ENCODE measurements around the gene RPGRIP1. TPM values are rescaled to one million over a fixed set of nuclear protein-coding genes. Genes with fewer than 3 reads are reported as not detected.
"Not testable (repeated sequence)": the region's sequence is repeated elsewhere in the genome, so short reads cannot be mapped to it uniquely, and the experiment has no call there.

The RPGRIP1 gene
- total RNA-seq, 1 donor from 2014 or later: 1.7 TPM

- peaks cover 73% of the 10 kb centered on the region for H3K36me3 ChIP-seq
- no peak overlapping the region for H3K27ac ChIP-seq
- DNase-seq (no peak), ATAC-seq (no peak)
- H3K4me1 ChIP-seq: peaks cover 34% of the 10 kb centered on the region
- no peaks in the 10 kb centered on the region for H3K27me3 ChIP-seq
- intact Hi-C loops (cut with DNase I): no loop called here
- no peak for TF ChIP-seq CTCF (IDR thresholded peaks at IDR 0.05)
- no peaks in the 10 kb centered on the region for H3K9me3 ChIP-seq
- H3K4me3 ChIP-seq: no peak overlapping the region
Measured at GRCh38 chr14:21248338-21248737, 31.5 kb upstream of the RPGRIP1 start.

- H3K4me1 ChIP-seq: peaks cover 33% of the 10 kb centered on the region
- no peak overlapping the region for H3K27ac ChIP-seq
- no peak for TF ChIP-seq CTCF (IDR thresholded peaks at IDR 0.05)
- intact Hi-C loops (cut with DNase I): no loop called here
- no peaks in the 10 kb centered on the region for H3K27me3 ChIP-seq
- no peaks in the 10 kb centered on the region for H3K9me3 ChIP-seq
- no peak for ATAC-seq
- no peak for DNase-seq
- no peak overlapping the region for H3K4me3 ChIP-seq
- H3K36me3 ChIP-seq: peaks cover 73% of the 10 kb centered on the region
Measured at GRCh38 chr14:21248739-21249411, 31.0 kb upstream of the RPGRIP1 start.

- Histone ChIP-seq H3K4me3 (no peak overlapping the region), H3K9me3 (no peaks in the 10 kb centered on the region), H3K4me1 (peaks cover 29% of the 10 kb centered on the region), H3K27ac (no peak overlapping the region), H3K27me3 (no peaks in the 10 kb centered on the region), H3K36me3 (peaks cover 72% of the 10 kb centered on the region)
- DNase-seq (no peak), ATAC-seq (no peak)
- intact Hi-C loops (cut with DNase I): loop anchor here (10.0 kb wide), 1 partner anchor 114 kb away; no protein-coding TSS in a partner anchor
- TF ChIP-seq CTCF (IDR thresholded peaks at IDR 0.05): no peak
Measured at GRCh38 chr14:21251215-21251614, 28.7 kb upstream of the RPGRIP1 start.

- H3K36me3 ChIP-seq: peaks cover 81% of the 10 kb centered on the region
Measured at GRCh38 chr14:21252149-21252548, 27.7 kb upstream of the RPGRIP1 start.

GRCh38 chr14:21255385-21256101 lies 24.3 kb upstream of the RPGRIP1 start:
- Histone ChIP-seq H3K36me3 (peaks cover 97% of the 10 kb centered on the region), H3K4me1 (peaks cover 54% of the 10 kb centered on the region), H3K9me3 (no peaks in the 10 kb centered on the region), H3K4me3 (no peak overlapping the region), H3K27me3 (no peaks in the 10 kb centered on the region), H3K27ac (no peak overlapping the region)
- intact Hi-C loops (cut with DNase I): loop anchor here (10.0 kb wide), 1 partner anchor 109 kb away; no protein-coding TSS in a partner anchor
- TF ChIP-seq CTCF (IDR thresholded peaks at IDR 0.05): no peak
- DNase-seq (no peak), ATAC-seq (no peak)

More at GRCh38 chr14:21252149-21252548, 27.7 kb upstream of the RPGRIP1 start:
- intact Hi-C loops (cut with DNase I): loop anchor here (10.0 kb wide), 1 partner anchor 113 kb away; no protein-coding TSS in a partner anchor
- Histone ChIP-seq H3K4me1 (peaks cover 28% of the 10 kb centered on the region), H3K27ac (no peak overlapping the region), H3K27me3 (no peaks in the 10 kb centered on the region), H3K4me3 (no peak overlapping the region), H3K9me3 (no peaks in the 10 kb centered on the region)
- DNase-seq: no peak
- no peak for TF ChIP-seq CTCF (IDR thresholded peaks at IDR 0.05)
- no peak for ATAC-seq

- H3K4me1 ChIP-seq: peaks cover 54% of the 10 kb centered on the region
- H3K27me3 ChIP-seq, H3K27ac ChIP-seq, H3K4me3 ChIP-seq, H3K9me3 ChIP-seq, DNase-seq, ATAC-seq: not testable (repeated sequence)
- intact Hi-C loops (cut with DNase I): loop anchor here (10.0 kb wide), 1 partner anchor 109 kb away; no protein-coding TSS in a partner anchor
- peaks cover 97% of the 10 kb centered on the region for H3K36me3 ChIP-seq
Measured at GRCh38 chr14:21256102-21256447, 23.8 kb upstream of the RPGRIP1 start.
